NCI-H128 (cell line): ENCODE data around the gene DUSP1.

Experiments
- DNase-seq: peaks from one replicate; lab custom pipeline; 2025; ENCODE audit not compliant: unreplicated experiment; lab: John Stamatoyannopoulos, UW

DUSP1 gene

DNA sequence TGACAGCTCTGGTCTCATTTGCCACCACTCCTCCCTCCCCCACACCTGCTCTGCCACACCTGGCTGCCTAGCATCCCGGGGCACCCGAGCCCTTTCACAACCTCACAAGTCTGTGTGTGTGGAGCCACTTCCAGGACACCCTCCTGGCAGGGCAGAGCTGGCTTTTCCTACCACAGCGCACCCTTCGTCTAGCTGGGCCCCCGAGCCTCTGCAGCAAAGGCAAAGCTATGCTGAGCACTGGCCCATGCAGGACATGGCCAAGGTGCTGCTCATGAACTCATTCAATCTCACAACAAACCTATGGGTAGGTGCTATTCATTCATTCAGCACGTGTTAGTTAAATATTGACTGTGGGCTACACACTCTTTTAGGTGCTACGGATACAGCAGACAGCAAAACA, 43.4 kb downstream of the DUSP1 start:
- DNase-seq: no peak

DNA sequence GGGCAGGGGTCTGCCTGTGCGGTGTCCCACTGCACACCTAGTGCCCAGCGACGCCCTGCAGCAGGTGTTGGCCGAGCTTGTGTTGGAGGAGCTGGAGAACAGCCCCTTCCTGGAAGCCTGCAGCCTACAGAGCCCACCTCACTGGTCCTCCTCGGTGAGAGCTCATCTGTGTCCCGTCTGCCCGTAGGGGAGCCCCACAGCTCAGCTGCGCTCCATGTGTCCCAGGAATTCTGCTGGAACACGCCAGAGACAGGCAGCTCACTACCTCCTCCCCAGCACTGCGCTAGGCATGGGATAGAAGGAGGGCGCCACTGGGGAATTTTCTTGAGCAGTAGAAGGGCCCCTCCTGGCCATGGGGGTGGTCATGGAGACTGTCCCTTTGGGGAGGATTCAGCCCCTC, 44.0 kb downstream of the DUSP1 start:
- DNase-seq: no peak

DNA sequence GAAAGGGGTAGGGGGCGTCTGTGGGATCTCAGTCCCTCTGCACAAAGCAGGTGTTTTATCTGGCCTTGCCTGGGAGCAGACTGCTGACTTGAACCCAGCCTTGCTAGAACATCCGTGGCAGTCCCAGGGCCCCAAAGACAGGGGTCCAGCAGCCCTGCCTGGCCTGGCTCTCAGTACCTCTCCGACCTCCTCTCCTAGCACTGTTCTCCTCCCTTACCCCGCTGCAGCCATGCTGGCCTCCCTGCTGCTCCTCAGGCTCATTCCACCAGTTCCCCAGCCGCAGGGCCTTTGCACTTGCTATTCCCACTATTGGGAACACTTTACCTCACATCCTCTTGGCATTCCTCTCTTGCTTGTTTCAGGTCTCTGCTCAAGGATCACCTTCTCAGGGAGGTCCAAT, 45.2 kb downstream of the DUSP1 start:
- no peak for DNase-seq

DNA sequence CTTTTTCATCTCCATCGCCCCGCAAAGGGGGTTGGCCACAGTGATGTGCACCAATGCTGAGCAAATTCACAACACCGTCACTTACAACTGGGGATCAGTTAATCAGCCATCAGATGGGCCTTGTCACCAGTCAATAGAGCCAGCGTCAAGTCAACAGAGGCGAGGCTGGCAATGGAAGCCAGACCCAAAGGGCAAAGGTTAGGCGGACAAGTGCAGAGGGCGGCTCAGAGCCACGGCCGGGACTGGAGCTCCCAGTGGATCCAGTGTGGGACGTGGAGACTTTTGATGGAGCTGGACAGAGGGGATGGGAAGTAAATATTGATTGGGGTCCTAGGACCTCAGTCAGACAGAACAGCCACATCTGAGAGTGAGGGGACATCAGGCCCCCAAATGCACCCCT, 45.7 kb downstream of the DUSP1 start:
- no peak for DNase-seq

DNA sequence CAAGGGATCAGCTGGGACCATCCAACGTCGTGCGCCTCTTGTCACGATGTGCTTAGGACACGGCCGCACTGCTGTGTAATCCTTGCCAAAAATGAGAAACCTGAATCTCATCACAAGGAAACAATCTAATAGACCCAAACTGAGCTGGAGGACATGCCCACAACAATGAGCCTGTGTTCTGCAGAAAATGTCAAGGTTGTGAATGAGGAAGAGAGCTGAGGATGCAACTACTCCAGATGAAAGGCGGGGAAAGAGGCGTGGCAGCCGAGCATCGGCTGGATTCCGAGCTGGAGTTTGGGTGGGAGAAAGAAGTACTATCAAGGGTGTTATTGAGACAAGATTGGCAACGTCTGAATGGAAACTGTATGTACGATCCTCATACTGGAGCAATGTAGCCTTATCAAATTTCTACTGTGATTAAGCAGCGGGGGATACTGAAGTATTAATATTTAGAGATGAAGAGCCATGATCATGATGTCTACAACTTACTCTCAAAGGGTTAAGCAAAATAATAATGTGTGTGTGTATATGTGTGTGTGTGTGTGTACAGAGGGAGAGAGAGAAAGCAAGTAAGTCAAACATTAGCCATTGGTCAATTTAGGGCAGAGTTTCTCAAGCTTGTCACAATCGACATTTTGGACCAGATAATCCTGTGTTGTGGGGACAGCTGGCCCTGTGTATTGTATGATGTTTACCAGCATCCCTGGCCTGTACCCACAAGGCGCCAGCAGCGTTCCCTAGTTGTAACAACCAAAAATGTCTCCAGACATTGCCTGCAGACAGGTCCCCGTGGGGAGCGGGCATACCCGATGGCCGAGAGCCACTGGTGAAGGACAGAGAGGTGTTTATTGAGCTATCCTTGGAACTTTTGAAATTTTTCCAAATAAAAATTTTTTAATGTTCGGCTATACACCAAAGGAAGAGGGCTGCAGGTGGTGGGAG, 46.5 kb downstream of the DUSP1 start:
- DNase-seq: no peak

DNA sequence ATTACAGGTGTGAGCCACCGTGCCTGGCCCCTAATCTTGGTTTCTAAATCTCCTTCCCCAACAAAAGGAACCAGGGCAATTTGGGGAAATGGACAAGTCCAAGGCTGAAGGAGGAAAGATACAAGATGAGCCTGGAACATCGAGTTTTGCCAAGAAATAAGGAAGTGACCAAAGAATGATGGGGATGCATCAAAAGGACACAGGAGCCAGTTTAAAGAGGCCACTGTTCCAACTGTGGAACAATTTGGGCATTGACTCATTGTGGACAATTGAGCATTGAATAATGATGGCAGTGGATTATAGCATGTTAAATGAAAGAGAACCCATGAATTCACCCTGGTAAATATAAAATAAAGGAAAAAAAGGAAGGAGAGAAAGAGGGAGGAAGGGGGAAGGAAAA, 47.5 kb downstream of the DUSP1 start:
- DNase-seq: no peak

DNA sequence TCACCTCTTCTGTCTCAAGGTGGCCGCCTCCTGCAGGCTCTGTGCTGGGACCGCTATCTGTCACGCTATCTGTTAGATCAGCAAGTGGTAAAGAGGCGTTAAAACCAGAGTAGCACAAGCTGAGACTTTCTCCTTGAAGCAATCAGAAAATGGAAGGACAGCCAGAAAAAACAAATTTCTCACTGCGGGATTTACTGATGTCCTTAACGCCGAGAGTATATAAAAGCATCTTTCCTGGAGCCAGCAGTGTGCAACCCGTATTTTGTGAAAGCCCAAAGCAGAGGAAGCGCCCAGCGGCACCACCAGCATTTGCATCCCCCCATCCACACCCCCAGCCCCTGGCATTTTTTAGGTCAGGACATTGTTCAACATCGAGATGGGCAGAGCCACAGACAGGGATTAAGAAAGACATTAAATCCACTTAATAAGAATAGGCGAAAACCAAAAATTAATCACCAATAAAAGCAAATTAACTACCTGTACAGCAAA, 48.6 kb downstream of the DUSP1 start:
- DNase-seq: no peak

DNA sequence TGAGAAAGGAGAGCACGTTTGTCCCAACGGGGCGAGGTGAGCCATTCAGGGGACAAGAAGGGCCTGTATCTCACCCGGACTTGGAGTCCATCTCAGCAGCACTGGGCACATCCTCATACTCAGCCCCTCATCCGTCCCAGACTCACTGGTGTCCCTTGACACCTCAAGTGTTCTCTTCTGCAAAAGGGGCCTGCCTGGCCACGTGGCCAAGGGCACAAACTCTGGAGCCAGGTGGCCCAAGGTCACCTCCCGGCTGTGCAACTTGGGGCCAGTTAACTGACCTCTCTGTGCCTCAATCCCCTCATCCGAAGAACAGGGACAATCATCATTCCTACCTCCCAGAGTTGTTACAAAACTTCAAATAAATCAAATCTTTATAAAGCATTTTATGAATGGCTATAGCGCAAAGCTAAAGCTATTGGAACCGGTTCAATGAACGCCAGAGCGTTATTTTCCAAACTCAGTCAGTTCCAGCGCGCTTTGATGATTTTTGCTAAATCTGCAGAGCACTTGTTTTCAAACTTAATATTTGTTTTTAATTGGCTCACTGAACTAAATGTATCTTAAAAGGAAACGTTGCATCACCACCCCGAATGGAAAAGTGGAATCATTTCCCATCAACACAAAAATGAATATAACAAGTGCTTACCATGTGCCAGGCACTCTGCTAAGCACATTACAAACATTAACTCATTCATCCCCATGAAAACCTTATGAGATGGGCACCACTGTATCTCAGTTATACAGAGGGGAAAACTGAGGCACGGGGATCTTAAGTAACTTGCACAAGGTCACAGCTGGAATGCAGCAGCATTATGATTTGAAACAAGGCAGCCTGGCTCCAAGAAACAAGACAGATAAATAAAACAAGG, 49.3 kb downstream of the DUSP1 start:
- no peak for DNase-seq

DNA sequence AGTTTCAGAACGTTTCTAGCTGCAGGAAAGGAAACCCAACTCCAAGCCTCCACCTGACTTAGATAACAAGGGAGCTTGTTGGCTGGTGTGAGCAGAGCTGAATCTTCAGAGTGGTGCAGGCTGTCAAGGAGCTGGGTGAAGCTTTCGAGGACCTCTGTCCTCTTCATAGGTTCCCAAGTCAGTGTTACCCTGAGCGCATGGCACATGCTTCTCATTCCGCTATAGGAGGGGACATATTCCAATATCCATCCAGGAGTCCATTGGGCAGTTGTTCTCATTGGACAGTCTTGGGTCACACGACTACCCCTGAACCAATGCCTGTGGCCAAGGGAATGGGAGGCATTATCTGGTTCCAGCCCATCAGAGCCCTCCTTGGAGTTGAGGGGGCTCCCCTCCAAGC, 50.3 kb downstream of the DUSP1 start:
- DNase-seq: no peak

DNA sequence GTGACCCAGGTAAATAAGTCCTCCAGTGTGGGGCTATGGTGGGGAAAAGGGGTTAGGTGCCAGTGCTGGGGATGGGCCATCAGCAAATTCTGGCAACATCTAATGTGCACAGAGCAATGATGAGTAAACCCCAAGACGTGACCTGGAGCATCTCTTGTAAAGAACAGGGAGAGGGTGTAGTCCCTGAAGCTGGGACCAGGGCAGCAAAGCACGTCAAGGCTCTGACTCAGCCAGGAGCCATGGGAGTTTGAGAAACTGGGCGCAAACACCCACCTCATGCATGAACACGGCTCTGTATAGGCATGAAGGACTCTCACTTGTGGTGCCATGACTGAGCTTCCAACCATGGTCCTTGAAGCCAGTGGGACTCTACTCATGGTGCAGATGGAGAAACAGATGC, 51.8 kb downstream of the DUSP1 start:
- no peak for DNase-seq

DNA sequence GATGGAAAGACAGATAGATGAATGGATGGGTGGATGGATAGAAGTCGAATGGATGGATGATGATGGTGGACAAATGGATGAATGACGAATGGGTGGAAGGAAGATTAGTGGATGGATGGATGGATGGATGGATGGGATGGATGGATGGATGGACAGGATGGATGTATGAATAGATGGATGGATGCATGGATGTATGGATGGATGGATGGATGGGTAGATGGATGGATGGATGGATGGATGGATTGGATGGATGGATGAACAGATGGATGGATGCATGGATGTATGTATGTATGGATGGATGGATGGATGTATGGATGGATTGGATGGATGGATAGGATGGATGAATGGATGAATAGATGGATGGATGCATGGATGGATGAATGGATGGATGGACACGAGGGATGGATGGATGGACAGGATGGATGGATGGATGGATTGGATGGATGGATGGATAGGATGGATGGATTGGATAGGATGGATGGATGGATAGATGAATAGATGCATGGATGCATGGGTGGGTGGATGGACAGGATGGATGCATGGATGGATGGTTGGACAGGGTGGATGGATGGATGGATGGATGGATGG, 52.4 kb downstream of the DUSP1 start:
- DNase-seq: no peak
